ENCODE measurements around the gene CST1.

The CST1 gene

DNA sequence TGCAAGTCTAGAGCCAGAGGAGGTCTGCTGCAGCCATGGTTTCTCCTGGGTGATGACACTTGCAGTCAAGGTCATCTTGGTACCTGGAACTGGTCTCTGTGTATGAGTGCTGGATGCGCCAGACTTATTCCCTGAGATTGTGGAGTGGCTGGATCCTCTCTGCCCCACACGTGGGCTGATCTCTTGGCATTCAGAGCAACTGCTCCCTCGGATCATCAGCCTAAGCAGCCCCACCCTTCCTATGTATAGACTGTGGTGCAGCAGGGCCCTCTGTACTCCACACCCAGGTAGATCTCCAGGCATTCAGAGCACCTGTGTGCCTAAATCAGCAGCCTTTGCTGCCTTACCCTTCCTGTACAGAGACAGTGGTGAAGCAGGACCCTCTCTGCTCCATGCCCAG is 49.8 kb downstream of the CST1 start:
- FAIRE-seq = no peak

DNA sequence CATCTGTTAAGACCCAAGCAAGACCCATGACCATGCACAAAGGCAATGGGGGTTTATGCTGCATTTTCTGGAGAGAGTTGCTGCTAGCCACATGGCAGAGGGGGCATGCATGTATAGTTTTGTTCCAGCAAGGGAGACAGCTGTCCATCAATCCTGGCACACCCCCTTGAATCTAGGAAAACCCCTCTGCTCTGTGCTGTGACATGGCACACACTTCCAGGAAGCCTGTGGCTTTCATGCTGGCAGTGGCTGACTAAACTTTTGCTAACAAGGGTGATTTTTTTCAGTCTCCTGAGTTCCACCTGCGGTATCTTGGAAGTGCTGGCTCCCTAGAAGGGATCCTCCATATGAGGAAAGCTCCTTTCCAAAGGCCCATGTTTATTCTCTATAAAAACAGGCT is 52.8 kb downstream of the CST1 start:
- FAIRE-seq = no peak

Measured in islet of Langerhans (tissue), 1 donor.